Coronary artery (tissue), 2 donors: ENCODE measurements around the gene SCP2D1.
"Not testable (repeated sequence)": the region's sequence is repeated elsewhere in the genome, so short reads cannot be mapped to it uniquely, and the experiment has no call there.

ENCODE experiments used
- DNase-seq: peaks from one replicate; pipeline ENCODE4 v3.0.0-alpha.2; 2017; ENCODE audit warnings: low spot score
- H3K27ac ChIP-seq, 2 donors: fragments of 200-600 bp; sonication (generic); one replicate each; pipeline ENCODE4 v1.5.1; 2016 to 2019
- H3K4me3 ChIP-seq: fragments of 200-600 bp; sonication (generic); 2 replicates; pipeline ENCODE4 v1.5.1; 2016; ENCODE audit warnings: mild to moderate bottlenecking, moderate library complexity
- TF ChIP-seq, protein P1 (sequence below): fragments of 200-600 bp; sonication (generic); IDR thresholded peaks from one replicate; pipeline ENCODE4 v1.5.1; 2019; ENCODE audit warnings: antibody characterized with exemption

The SCP2D1 gene

DNA sequence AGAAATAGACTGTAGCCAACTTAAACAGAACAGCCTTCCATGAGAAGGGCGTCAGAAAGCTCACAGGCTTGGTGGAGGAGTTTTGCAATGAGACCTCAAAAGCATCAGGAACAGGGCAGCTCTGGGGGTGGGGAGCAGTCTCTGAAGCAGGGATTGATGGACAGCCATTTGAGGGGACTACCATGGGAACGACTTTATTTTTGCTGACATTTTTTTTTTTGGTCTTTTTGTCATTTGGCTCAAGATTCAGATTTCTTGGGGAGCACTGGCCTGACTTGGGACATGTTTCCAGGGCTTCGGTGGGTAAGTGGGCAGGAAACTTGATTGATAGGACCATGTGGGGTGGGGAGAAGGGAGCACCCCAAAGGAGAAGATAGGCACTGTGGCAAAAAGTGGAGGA, 32.1 kb upstream of the SCP2D1 start:
- no peak overlapping the region for H3K27ac ChIP-seq
- TF ChIP-seq, protein P1, sequence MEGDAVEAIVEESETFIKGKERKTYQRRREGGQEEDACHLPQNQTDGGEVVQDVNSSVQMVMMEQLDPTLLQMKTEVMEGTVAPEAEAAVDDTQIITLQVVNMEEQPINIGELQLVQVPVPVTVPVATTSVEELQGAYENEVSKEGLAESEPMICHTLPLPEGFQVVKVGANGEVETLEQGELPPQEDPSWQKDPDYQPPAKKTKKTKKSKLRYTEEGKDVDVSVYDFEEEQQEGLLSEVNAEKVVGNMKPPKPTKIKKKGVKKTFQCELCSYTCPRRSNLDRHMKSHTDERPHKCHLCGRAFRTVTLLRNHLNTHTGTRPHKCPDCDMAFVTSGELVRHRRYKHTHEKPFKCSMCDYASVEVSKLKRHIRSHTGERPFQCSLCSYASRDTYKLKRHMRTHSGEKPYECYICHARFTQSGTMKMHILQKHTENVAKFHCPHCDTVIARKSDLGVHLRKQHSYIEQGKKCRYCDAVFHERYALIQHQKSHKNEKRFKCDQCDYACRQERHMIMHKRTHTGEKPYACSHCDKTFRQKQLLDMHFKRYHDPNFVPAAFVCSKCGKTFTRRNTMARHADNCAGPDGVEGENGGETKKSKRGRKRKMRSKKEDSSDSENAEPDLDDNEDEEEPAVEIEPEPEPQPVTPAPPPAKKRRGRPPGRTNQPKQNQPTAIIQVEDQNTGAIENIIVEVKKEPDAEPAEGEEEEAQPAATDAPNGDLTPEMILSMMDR, result no peak
- DNase-seq, result no peak
- no peak overlapping the region for H3K4me3 ChIP-seq

DNA sequence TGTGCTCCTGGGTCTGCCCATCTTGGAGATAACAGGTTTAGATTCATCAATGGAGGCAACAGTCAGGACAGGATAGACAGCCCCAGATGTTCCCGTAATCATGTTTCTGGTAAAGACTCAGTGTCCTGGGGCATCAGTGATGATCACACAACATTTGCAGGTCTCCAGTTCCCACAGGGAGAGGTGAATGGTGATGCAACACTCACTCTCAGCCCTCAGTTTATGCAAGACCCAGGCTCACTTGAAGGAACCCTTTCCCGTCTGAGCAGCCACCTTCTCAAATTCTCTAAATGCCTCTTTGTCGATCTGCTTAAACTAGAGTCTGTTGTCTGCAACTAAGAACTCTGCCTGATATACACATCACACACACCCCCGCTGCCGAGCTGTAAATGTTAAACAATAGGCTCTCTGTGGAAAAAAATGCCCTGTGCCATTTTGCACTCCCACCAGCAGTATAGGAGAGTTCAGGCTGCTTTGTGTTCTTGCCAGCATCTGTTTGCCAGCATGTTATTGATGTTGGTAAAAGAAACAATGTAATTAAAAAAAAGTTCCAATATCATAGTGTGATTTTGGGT, 30.1 kb upstream of the SCP2D1 start:
- TF ChIP-seq, protein P1, result no peak
- Histone ChIP-seq H3K4me3 (no peak overlapping the region), H3K27ac (no peak overlapping the region)
- no peak for DNase-seq

DNA sequence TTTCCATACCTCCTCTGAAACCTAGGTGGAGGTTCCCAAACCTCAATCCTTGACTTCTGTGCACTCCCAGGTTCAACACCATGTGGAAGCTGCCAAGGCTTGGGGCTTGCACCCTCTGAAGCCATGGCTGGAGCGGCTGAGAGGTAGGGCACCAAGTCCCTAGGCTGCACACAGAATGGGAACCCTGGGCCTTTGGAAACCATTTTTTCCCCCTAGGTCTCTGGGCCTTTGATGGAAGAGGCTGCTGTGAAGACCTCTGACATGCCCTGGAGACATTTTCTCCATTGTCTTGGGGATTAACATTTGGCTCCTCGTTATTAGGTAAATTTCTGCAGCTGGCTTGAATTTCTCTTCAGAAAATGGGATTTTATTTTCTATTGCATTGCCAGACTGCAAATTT, 26.5 kb upstream of the SCP2D1 start:
- not testable (repeated sequence) for H3K4me3 ChIP-seq, H3K27ac ChIP-seq, DNase-seq

DNA sequence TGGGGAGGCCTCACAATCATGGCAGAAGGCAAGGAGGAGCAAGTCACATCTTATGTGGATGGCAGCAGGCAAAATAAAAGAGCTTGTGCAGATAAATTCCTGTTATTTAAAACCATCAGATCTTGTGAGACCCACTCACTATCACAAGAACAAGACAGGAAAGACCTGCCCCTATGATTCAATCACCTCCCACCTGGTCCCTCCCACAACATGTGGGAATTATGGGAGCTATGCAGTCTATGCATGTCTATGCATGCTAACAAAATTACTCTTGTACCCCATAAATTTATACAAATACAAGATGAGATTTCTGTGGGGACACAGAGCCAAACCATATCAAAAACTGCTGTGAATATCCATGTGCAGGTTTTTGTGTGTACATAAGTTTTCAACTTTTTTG, 25.6 kb upstream of the SCP2D1 start:
- H3K27ac ChIP-seq, result no peak overlapping the region
- no peak for DNase-seq
- no peak overlapping the region for H3K4me3 ChIP-seq
- TF ChIP-seq, protein P1, result no peak

DNA sequence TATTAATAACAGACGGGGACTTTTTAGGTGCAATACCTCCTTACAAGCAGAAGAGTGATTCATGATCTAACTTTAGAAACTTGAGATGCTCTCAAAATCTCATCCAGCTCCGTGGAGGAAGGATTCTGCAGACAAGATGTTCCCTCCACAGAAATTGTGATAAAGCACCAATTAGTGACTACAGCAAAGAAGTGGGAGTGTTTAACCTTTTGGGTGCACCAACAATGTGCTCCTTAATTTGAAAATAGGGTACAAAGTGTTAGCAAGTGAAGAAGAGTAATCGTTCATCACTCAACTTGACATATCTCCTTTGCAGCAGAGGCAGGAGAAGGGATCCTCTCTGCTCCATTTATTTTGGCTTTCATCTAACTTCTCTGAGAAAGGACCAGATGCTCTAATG, 22.8 kb upstream of the SCP2D1 start:
- no peak for DNase-seq
- H3K27ac ChIP-seq, result no peak overlapping the region
- no peak overlapping the region for H3K4me3 ChIP-seq
- TF ChIP-seq, protein P1, result no peak

DNA sequence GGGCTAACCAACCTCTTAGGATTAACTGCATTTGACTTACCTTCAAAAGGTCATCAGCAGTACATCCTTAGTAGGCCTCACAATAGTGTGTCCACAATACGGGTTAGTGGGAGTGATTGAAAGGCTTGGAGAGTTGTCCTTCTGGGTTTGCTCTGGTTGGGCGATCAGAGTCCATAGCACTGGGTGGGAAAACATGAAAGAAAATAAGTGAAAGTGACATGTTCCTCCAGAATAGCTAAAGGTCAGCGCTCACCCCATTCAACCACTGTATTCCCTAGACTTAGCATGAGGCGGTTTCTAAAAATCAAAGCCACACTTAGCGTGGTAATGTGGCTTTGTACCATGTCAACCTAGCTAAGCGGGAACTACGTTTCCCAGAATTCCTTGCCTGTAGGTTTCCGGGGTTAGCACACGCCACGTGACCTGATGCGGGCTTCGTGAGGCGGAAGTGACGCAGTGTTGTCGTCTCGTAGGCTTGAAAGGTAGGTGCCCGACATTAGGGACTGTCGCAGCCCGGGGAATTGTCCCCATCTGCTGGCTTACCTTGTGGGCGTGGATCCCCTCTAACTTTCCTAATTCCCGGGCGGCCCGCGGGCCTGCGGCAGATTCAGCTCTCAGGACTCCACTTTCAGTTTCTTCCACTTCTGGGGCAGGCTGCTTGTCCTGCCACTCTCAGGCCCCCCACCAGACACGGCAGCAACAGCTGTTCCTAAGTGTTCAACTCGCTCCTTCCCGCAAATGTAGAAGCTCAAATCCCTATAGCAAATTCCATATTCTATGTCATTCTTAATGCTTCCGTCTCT, 19.8 kb upstream of the SCP2D1 start:
- TF ChIP-seq, protein P1, result no peak
- peak; percentile 92 for DNase-seq
- Histone ChIP-seq H3K4me3 (peak overlapping the region; percentile 82), H3K27ac (peak overlapping the region; percentile 83 to 93)

DNA sequence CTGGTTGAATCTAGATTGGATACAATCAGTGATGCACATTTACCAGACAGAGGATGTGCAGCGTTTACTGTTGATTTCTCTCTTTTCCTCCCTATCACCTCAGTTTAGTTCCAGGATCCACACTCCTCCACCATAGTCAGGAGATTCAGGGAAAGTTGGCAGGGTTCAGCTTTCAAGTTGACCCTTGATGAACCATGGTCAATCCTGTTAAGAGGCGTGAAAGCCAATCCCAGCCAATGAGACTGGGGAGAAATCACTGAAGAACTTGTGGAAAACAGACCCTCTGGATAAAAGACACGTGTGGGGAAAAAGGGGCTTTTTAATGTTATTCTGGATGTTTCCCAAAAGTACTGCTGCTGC, 19.2 kb upstream of the SCP2D1 start:
- TF ChIP-seq, protein P1, result no peak
- Histone ChIP-seq H3K4me3 (peak overlapping the region; percentile 82), H3K27ac (peak overlapping the region; percentile 83 to 93)
- no peak for DNase-seq
